Measurements from ENCODE around the gene CHST15.

CHST15 gene

GRCh38 chr10:124092860-124093773 lies at the start of gene CHST15:
Gene CHST15 (minus strand): TSS chr10:124093598. CDS start chr10:124046212, 47,386 bp downstream.
- peak; percentile 6 for ATAC-seq
- DNase-seq (ENCODE audit: low spot score in 2 of 2) = no peak
- no peaks in the 10 kb centered on the region for H3K36me3 Mint-ChIP-seq
- no peaks in the 10 kb centered on the region for H3K4me1 Mint-ChIP-seq
- H3K9me3 Mint-ChIP-seq = no peaks in the 10 kb centered on the region
- peak within 1 kb of the TSS; percentile 10 for H3K4me3 Mint-ChIP-seq
- no peak within 1 kb of the TSS for H3K27ac Mint-ChIP-seq

DNA sequence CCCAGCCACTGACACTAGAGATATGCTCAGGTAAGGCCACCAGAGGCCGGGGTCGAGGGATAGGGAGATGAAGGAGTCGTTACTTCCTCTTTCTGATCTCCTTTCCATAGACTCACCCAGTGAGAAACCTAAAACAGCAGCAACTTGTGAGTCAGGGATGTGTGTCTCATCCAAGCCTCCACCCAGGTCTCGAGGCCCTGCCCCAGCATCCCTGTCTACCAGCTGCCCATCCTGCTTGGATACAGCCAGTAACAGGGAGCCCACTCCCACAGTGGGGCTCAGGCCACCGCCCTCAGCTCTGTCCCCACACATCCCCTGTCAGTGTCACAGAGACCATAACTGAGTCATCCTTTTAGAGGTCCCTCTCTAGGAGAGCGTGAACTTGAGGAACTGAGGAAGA lies 49.6 kb upstream of the CHST15 start:
- Mint-ChIP-seq H3K4me3 (no peak overlapping the region), H3K36me3 (no peaks in the 10 kb centered on the region), H3K4me1 (no peaks in the 10 kb centered on the region), H3K27ac (no peak overlapping the region), H3K9me3 (no peaks in the 10 kb centered on the region)
- ATAC-seq (no peak), DNase-seq (ENCODE audit: low spot score in 2 of 2) (no peak)

GRCh38 chr10:124142006-124142739 lies 48.8 kb upstream of the CHST15 start:
- Mint-ChIP-seq H3K27ac (no peak overlapping the region), H3K9me3 (no peaks in the 10 kb centered on the region), H3K36me3 (no peaks in the 10 kb centered on the region), H3K4me3 (no peak overlapping the region), H3K4me1 (no peaks in the 10 kb centered on the region)
- ATAC-seq = no peak
- DNase-seq (ENCODE audit: low spot score in 2 of 2) = no peak

GRCh38 chr10:124138883-124139348 lies 45.5 kb upstream of the CHST15 start:
- Mint-ChIP-seq H3K4me1 (no peaks in the 10 kb centered on the region), H3K4me3 (no peak overlapping the region)

GRCh38 chr10:124138195-124138882 lies 44.9 kb upstream of the CHST15 start:
- no peaks in the 10 kb centered on the region for H3K9me3 Mint-ChIP-seq
- no peaks in the 10 kb centered on the region for H3K36me3 Mint-ChIP-seq
- DNase-seq (ENCODE audit: low spot score in 2 of 2) (no peak), ATAC-seq (no peak)
- H3K4me3 Mint-ChIP-seq = no peak overlapping the region
- no peaks in the 10 kb centered on the region for H3K4me1 Mint-ChIP-seq
- no peak overlapping the region for H3K27ac Mint-ChIP-seq

More at GRCh38 chr10:124138883-124139348, 45.5 kb upstream of the CHST15 start:
- no peaks in the 10 kb centered on the region for H3K9me3 Mint-ChIP-seq
- H3K27ac Mint-ChIP-seq = no peak overlapping the region
- DNase-seq (ENCODE audit: low spot score in 2 of 2) (no peak), ATAC-seq (no peak)
- H3K36me3 Mint-ChIP-seq = no peaks in the 10 kb centered on the region

DNA sequence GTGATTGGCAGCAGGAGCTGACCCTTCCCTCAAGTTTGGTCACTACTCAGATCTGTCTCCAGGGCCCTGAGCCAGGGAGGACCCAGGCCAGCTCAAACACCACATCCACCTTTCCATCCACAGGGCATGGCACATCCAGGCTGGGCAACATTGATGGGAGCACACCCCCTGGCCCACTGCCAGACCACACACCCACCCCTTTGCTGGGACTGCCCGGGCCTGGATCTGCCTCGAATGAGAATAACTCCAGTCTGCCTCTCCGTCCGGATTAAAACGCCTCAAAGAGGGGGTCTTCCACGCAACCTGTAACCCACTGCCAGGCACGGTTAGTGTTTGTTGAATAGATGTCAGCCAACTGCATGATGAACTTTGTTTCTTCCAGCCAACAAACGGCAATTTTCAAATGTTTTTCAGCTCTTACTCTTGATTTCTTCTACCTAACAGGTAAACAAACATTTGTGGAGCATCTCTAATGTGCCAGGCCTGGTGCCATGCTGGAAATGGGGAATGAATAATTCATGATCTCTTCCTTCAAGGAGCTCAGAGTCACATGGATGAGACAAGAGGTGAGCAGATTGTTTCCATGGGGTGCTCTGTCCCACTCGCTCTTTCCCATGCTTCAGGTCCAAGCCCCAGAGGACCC lies 41.0 kb upstream of the CHST15 start:
- H3K9me3 Mint-ChIP-seq = no peaks in the 10 kb centered on the region
- ATAC-seq (no peak), DNase-seq (ENCODE audit: low spot score in 2 of 2) (no peak)
- H3K4me1 Mint-ChIP-seq = no peaks in the 10 kb centered on the region
- no peak overlapping the region for H3K4me3 Mint-ChIP-seq
- H3K27ac Mint-ChIP-seq = no peak overlapping the region
- H3K36me3 Mint-ChIP-seq = no peaks in the 10 kb centered on the region

- no peaks in the 10 kb centered on the region for H3K9me3 Mint-ChIP-seq
- ATAC-seq (no peak), DNase-seq (ENCODE audit: low spot score in 2 of 2) (no peak)
- H3K4me3 Mint-ChIP-seq = no peak overlapping the region
- no peaks in the 10 kb centered on the region for H3K36me3 Mint-ChIP-seq
- H3K27ac Mint-ChIP-seq = no peak overlapping the region
- H3K4me1 Mint-ChIP-seq = no peaks in the 10 kb centered on the region
These were observed 39.5 kb upstream of the CHST15 start for GRCh38 chr10:124132876-124133275.

DNA sequence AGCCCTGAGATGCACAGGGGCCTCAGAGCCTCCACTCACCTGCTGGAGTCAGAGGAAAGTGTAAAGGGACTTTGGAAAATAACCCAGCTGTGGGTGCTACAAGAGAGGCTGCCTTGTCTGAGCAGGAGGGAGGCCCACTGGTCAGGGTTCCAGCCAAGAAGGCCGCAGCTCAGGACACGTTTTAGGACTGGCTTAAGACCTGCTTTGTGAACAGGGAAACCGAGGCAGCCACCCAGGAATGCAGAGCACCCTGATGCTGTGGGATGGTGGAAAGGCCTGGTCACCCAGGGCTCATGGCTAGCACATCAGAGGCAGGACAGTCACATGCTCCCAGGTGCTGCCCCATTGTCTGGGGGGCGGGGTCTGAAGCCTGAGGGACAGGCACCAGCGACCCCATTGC lies 38.9 kb upstream of the CHST15 start:
- no peak for DNase-seq (ENCODE audit: low spot score in 2 of 2)
- Mint-ChIP-seq H3K4me1 (no peaks in the 10 kb centered on the region), H3K4me3 (no peak overlapping the region), H3K9me3 (no peaks in the 10 kb centered on the region), H3K36me3 (no peaks in the 10 kb centered on the region), H3K27ac (no peak overlapping the region)
- ATAC-seq = no peak

DNA sequence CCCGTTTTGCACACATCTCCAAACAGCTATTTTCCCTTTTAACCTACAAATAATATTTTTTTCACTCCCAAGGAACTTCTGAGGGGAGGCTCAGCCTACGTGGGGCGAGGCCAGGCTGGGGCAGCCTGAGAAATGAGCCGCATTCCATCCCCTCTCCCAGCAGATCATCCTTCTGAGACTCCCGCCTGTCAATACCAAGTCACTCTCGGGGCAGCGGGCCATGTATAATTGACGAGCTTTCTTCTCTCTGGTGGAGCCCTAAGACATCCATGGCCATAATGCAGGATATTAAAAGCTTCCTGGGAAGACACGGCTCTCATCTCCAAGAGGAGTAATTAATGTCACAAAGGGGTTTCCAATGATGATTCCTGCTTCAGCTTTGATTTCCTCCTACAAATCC lies 37.8 kb upstream of the CHST15 start:
- no peaks in the 10 kb centered on the region for H3K36me3 Mint-ChIP-seq
- no peak for ATAC-seq
- no peaks in the 10 kb centered on the region for H3K9me3 Mint-ChIP-seq
- H3K4me3 Mint-ChIP-seq = no peak overlapping the region
- H3K27ac Mint-ChIP-seq = no peak overlapping the region
- no peak for DNase-seq (ENCODE audit: low spot score in 2 of 2)
- no peaks in the 10 kb centered on the region for H3K4me1 Mint-ChIP-seq

GRCh38 chr10:124130198-124130900 lies 37.0 kb upstream of the CHST15 start:
- H3K27ac Mint-ChIP-seq = no peak overlapping the region
- no peaks in the 10 kb centered on the region for H3K4me1 Mint-ChIP-seq
- no peak overlapping the region for H3K4me3 Mint-ChIP-seq
- DNase-seq (ENCODE audit: low spot score in 2 of 2) (no peak), ATAC-seq (peak; percentile 15)
- H3K9me3 Mint-ChIP-seq = no peaks in the 10 kb centered on the region
- no peaks in the 10 kb centered on the region for H3K36me3 Mint-ChIP-seq

- no peak overlapping the region for H3K4me3 Mint-ChIP-seq
- no peak overlapping the region for H3K27ac Mint-ChIP-seq
- H3K4me1 Mint-ChIP-seq = no peaks in the 10 kb centered on the region
- ATAC-seq (no peak), DNase-seq (ENCODE audit: low spot score in 2 of 2) (no peak)
- H3K36me3 Mint-ChIP-seq = no peaks in the 10 kb centered on the region
- no peaks in the 10 kb centered on the region for H3K9me3 Mint-ChIP-seq
These were observed 36.1 kb upstream of the CHST15 start for GRCh38 chr10:124129471-124129870.

GRCh38 chr10:124128811-124129145 lies 35.4 kb upstream of the CHST15 start:
- Mint-ChIP-seq H3K9me3 (no peaks in the 10 kb centered on the region), H3K36me3 (no peaks in the 10 kb centered on the region), H3K27ac (no peak overlapping the region), H3K4me1 (no peaks in the 10 kb centered on the region), H3K4me3 (no peak overlapping the region)
- ATAC-seq (no peak), DNase-seq (ENCODE audit: low spot score in 2 of 2) (no peak)

DNA sequence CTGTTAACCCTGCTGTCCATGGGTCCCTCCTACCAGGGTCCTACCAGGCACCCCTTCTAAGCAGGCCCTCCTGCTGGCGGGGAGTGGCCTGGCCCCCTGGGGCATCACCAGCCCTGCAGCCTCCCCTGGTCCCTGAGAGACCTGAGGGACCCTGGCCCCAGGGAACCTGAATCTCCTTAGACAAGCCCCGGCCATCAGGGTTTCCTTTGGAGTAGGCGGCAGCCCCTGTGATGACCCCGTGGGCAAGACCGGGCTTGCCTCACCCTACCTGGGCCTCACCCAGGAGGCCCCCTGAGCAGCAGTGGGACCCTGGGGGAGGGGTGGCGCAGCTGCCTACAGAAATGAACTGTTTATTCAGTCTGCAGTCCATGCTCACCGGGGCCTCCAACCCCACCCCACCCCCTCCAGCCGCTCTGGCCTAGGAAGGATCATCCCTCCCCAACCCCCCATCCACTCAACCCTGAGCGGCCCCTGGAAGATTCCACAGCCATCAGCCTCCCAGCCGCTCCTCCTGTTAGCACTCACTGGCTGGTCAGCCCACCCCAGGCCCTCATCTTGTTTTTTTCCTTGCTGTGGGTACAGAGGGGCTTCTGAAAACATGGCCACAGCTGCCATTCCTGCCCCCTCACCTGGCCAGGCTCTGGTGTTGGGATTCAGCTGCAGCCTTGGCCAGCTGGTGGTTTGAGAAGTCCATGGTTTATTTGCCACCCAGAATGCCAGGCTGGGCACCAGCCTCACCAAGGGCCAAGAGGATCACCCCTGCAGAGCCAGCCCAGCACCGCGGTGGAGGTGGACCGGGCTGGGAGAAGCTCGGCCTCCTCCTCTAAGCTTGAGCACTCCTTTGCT lies 34.8 kb upstream of the CHST15 start:
- no peak for ATAC-seq
- H3K36me3 Mint-ChIP-seq = no peaks in the 10 kb centered on the region

DNA sequence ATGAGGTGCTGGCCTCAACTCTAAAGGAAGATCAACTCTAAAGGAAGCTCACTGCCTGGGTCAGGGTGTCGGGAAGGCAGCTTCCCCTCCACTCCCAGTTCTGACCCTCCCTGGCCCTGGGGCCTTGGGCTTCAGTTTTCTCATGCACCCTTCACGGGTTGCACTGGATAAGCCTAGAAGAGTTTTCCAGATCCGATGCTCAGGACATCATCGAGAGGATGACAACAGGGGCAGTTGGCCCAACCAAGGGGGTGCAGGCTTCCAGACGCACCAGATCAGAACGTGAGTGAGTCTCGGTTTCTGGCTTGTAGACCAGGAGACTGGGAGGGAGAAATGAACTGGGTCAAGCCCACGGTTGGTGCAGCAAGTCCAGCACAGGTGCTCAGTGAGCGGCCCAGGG lies 34.2 kb upstream of the CHST15 start:
- ATAC-seq (no peak), DNase-seq (ENCODE audit: low spot score in 2 of 2) (no peak)
- Mint-ChIP-seq H3K36me3 (no peaks in the 10 kb centered on the region), H3K4me1 (no peaks in the 10 kb centered on the region), H3K27ac (no peak overlapping the region), H3K9me3 (no peaks in the 10 kb centered on the region), H3K4me3 (no peak overlapping the region)

More for the DNA sequence above, 34.8 kb upstream of the CHST15 start:
- H3K9me3 Mint-ChIP-seq = no peaks in the 10 kb centered on the region
- H3K27ac Mint-ChIP-seq = no peak overlapping the region
- no peak for DNase-seq (ENCODE audit: low spot score in 2 of 2)
- H3K4me3 Mint-ChIP-seq = no peak overlapping the region
- no peaks in the 10 kb centered on the region for H3K4me1 Mint-ChIP-seq
